Stimulated activated naive B cell treated with anti-CD40 and anti-IgM and Interleukin-4, amounts not matched to agents 10 μg/mL and 1 μg/mL and 100 μg/mL, for 72 hours (primary cell): ENCODE results near the gene DHDH.
A peak's percentile ranks its signal among the peaks of the same experiment; 100 is the strongest.

Experiments
- ATAC-seq, 2 donors: fragments of 150-1000 bp; cut with Tn5 transposase; replicated peaks; 2 replicates each; pipeline ENCODE4 v1.10.0; 2021; ENCODE audit warnings: moderate library complexity in 1 of 2
- DNase-seq: peaks from one replicate; pipeline ENCODE4 v3.0.0; 2021
- H3K27ac Mint-ChIP-seq: one replicate; pipeline ENCODE4 v1.8.0; 2022; ENCODE audit warnings: mild to moderate bottlenecking, mixed read lengths
- H3K27me3 Mint-ChIP-seq, 2 donors: one replicate each; pipeline ENCODE4 v1.8.0; 2022; ENCODE audit warnings: mixed read lengths in 2 of 2
- H3K36me3 Mint-ChIP-seq, 2 donors: one replicate each; pipeline ENCODE4 v1.8.0; 2022; ENCODE audit warnings: mixed read lengths in 2 of 2, mild to moderate bottlenecking in 1 of 2
- H3K4me1 Mint-ChIP-seq, 2 donors: one replicate each; pipeline ENCODE4 v1.8.0; 2022; ENCODE audit warnings: mixed read lengths in 2 of 2, mild to moderate bottlenecking in 1 of 2
- H3K4me3 Mint-ChIP-seq, 2 donors: one replicate each; pipeline ENCODE4 v1.8.0; 2022; ENCODE audit warnings: mild to moderate bottlenecking in 2 of 2, mixed read lengths in 2 of 2, moderate library complexity in 1 of 2
- H3K9me3 Mint-ChIP-seq, 2 donors: one replicate each; pipeline ENCODE4 v1.8.0; 2022; ENCODE audit warnings: mixed read lengths in 2 of 2, mild to moderate bottlenecking in 1 of 2

The DHDH gene

GRCh38 chr19:48991011-48991609, 57.6 kb downstream of the DHDH start:
- no peaks in the 10 kb centered on the region for H3K9me3 Mint-ChIP-seq
- H3K4me1 Mint-ChIP-seq, result peaks cover 41 to 74% of the 10 kb centered on the region in 2 donors
- ATAC-seq (no peak), DNase-seq (no peak)
- H3K4me3 Mint-ChIP-seq, result peak overlapping the region in 1 of 2 donors; percentile 90
- no peak overlapping the region for H3K27ac Mint-ChIP-seq
- H3K27me3 Mint-ChIP-seq, result no peaks in the 10 kb centered on the region
- H3K36me3 Mint-ChIP-seq, result peaks cover 53 to 66% of the 10 kb centered on the region in 2 donors

GRCh38 chr19:48991873-48992580, 58.5 kb downstream of the DHDH start:
- peaks cover 49 to 63% of the 10 kb centered on the region in 2 donors for H3K36me3 Mint-ChIP-seq
- DNase-seq, result no peak
- H3K9me3 Mint-ChIP-seq, result no peaks in the 10 kb centered on the region
- ATAC-seq, result no peak
- H3K27ac Mint-ChIP-seq, result peak overlapping the region; percentile 93
- no peaks in the 10 kb centered on the region for H3K27me3 Mint-ChIP-seq
- peak overlapping the region; percentile 90 to 92 for H3K4me3 Mint-ChIP-seq
- peaks cover 38 to 71% of the 10 kb centered on the region in 2 donors for H3K4me1 Mint-ChIP-seq

GRCh38 chr19:48992581-48993174, 59.2 kb downstream of the DHDH start:
- ATAC-seq, result peak in 1 of 2 donors; percentile 10
- H3K36me3 Mint-ChIP-seq, result peaks cover 46 to 59% of the 10 kb centered on the region in 2 donors

GRCh38 chr19:48993175-48994034, 59.9 kb downstream of the DHDH start, which contains the start of the genes GYS1 and RUVBL2:
GYS1 (minus strand) TSS chr19:48993309; CDS start chr19:48993112, 197 bp downstream.
RUVBL2 (plus strand) TSS chr19:48993887; CDS start chr19:48993912, 25 bp downstream.
- DNase-seq (peak; percentile 99), ATAC-seq (peak; percentile 94)
- Mint-ChIP-seq H3K4me3 (peak within 1 kb of the TSS; percentile 90 to 92), H3K36me3 (peaks cover 42 to 57% of the 10 kb centered on the region in 2 donors), H3K4me1 (peaks cover 34 to 67% of the 10 kb centered on the region in 2 donors), H3K27me3 (no peaks in the 10 kb centered on the region), H3K27ac (peak within 1 kb of the TSS; percentile 93), H3K9me3 (no peaks in the 10 kb centered on the region)

More at GRCh38 chr19:48992581-48993174, 59.2 kb downstream of the DHDH start:
- peak overlapping the region; percentile 90 to 92 for H3K4me3 Mint-ChIP-seq
- DNase-seq, result no peak
- H3K4me1 Mint-ChIP-seq, result peaks cover 35 to 70% of the 10 kb centered on the region in 2 donors
- no peaks in the 10 kb centered on the region for H3K9me3 Mint-ChIP-seq
- peak overlapping the region; percentile 93 for H3K27ac Mint-ChIP-seq
- H3K27me3 Mint-ChIP-seq, result no peaks in the 10 kb centered on the region

- Mint-ChIP-seq H3K9me3 (no peaks in the 10 kb centered on the region), H3K27ac (peak overlapping the region; percentile 93), H3K4me1 (peaks cover 34 to 61% of the 10 kb centered on the region in 2 donors), H3K4me3 (peak overlapping the region; percentile 90 to 92), H3K27me3 (no peaks in the 10 kb centered on the region), H3K36me3 (peaks cover 38 to 51% of the 10 kb centered on the region in 2 donors)
- DNase-seq (no peak), ATAC-seq (no peak)
These were observed 60.5 kb downstream of the DHDH start for GRCh38 chr19:48994035-48994386.
